DMS153 treated with DMSO at 0.1 percent for 48 hours (cell line): ENCODE results near the gene NEU1.

ENCODE experiments used
- DNase-seq: peaks from one replicate; lab custom pipeline; 2025; ENCODE audit not compliant: unreplicated experiment; lab: John Stamatoyannopoulos, UW

NEU1 gene

GRCh38 chr6:31896856-31897611, 34.4 kb upstream of the NEU1 start:
- no peak for DNase-seq

GRCh38 chr6:31896493-31896855, 33.9 kb upstream of the NEU1 start:
- DNase-seq: no peak

GRCh38 chr6:31892821-31893220, 30.2 kb upstream of the NEU1 start:
- no peak for DNase-seq

- DNase-seq: no peak
These were observed 26.8 kb upstream of the NEU1 start for GRCh38 chr6:31889331-31889972.

- DNase-seq: no peak
These were observed 25.9 kb upstream of the NEU1 start for GRCh38 chr6:31888276-31889258.

- DNase-seq: no peak
These were observed 24.8 kb upstream of the NEU1 start for GRCh38 chr6:31887173-31888007.

GRCh38 chr6:31886541-31886991, 23.9 kb upstream of the NEU1 start:
- DNase-seq: no peak

GRCh38 chr6:31884528-31885035, 22.0 kb upstream of the NEU1 start:
- DNase-seq: no peak

- DNase-seq: no peak
These were observed 21.1 kb upstream of the NEU1 start for GRCh38 chr6:31883676-31884075.

- DNase-seq: no peak
These were observed 19.7 kb upstream of the NEU1 start for GRCh38 chr6:31882344-31882743.

GRCh38 chr6:31881136-31881859, 18.7 kb upstream of the NEU1 start:
- DNase-seq: no peak

- DNase-seq: no peak
These were observed 18.0 kb upstream of the NEU1 start for GRCh38 chr6:31880616-31881015.

GRCh38 chr6:31879901-31880300, 17.3 kb upstream of the NEU1 start:
- DNase-seq: no peak

GRCh38 chr6:31879143-31879542, 16.5 kb upstream of the NEU1 start:
- DNase-seq: no peak

GRCh38 chr6:31878726-31879125, 16.1 kb upstream of the NEU1 start, which contains the start of gene SLC44A4:
SLC44A4 (minus strand) TSS chr6:31878997; CDS start chr6:31878980, 17 bp downstream.
- no peak for DNase-seq

GRCh38 chr6:31878222-31878621, 15.6 kb upstream of the NEU1 start:
- no peak for DNase-seq

- DNase-seq: peak; percentile 48
These were observed 15.1 kb upstream of the NEU1 start for GRCh38 chr6:31877651-31878161.

GRCh38 chr6:31877125-31877650, 14.6 kb upstream of the NEU1 start:
- DNase-seq: no peak

- DNase-seq: no peak
These were observed 13.7 kb upstream of the NEU1 start for GRCh38 chr6:31876357-31876756.
